Measurements from ENCODE around the gene KIAA1671. TPM values are rescaled to one million over a fixed set of nuclear protein-coding genes. Genes with fewer than 3 reads are reported as not detected.

The KIAA1671 gene
- total RNA-seq, 1 donor from 2014 or later, result 46.7 TPM

DNA sequence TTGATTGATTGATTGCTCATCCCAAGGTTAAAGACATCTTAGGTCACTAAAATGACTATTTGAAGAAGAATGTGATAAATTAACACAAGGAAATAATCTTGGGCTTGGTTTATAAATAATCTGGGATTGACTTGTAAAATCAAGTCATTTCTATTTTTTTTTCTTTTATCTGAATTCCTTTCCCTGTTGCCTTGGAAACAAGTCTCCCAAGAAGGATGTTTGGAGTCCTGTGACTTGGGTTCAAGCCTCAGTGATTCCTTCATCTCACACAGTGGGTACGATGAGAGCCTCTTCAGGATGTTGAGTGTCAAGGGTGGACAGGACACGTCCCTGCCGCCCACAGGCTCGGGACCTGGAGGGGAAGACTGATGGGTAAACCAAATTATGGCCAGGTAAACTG, 149.0 kb downstream of the KIAA1671 start:
- ATAC-seq, result no peak
- H3K9me3 ChIP-seq, result no peaks in the 10 kb centered on the region
- no peak overlapping the region for H3K4me3 ChIP-seq
- H3K4me1 ChIP-seq, result no peaks in the 10 kb centered on the region
- no peak for DNase-seq
- H3K27me3 ChIP-seq, result no peaks in the 10 kb centered on the region
- intact Hi-C loops (cut with DNase I), result no loop called here
- H3K36me3 ChIP-seq, result no peaks in the 10 kb centered on the region
- H3K27ac ChIP-seq, result no peak overlapping the region
- TF ChIP-seq, protein P1, sequence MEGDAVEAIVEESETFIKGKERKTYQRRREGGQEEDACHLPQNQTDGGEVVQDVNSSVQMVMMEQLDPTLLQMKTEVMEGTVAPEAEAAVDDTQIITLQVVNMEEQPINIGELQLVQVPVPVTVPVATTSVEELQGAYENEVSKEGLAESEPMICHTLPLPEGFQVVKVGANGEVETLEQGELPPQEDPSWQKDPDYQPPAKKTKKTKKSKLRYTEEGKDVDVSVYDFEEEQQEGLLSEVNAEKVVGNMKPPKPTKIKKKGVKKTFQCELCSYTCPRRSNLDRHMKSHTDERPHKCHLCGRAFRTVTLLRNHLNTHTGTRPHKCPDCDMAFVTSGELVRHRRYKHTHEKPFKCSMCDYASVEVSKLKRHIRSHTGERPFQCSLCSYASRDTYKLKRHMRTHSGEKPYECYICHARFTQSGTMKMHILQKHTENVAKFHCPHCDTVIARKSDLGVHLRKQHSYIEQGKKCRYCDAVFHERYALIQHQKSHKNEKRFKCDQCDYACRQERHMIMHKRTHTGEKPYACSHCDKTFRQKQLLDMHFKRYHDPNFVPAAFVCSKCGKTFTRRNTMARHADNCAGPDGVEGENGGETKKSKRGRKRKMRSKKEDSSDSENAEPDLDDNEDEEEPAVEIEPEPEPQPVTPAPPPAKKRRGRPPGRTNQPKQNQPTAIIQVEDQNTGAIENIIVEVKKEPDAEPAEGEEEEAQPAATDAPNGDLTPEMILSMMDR (IDR thresholded peaks at IDR 0.05), result no peak

DNA sequence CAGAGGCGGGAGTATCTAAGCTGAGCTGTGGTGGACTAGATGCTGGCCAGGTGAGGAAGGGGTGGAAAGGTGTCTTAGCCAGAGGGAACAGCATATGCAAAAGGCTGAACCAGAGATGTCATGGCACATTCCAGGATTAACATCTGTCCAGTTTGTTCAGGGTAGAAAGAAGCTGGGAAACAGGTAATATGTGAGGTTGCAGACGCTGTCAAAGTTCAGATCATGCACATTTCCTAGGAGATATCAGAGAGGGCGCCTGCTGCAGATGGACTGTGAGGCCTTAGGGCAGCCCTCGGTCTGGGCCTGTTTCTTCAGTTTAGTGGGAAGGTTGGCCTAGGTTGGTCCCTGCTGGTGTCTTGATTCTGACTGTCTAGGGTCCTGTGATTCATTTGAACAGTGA, 149.5 kb downstream of the KIAA1671 start:
- H3K4me3 ChIP-seq, result no peak overlapping the region
- no peak for ATAC-seq
- H3K9me3 ChIP-seq, result no peaks in the 10 kb centered on the region
- H3K27me3 ChIP-seq, result no peaks in the 10 kb centered on the region
- no peaks in the 10 kb centered on the region for H3K4me1 ChIP-seq
- TF ChIP-seq, protein P1 (IDR thresholded peaks at IDR 0.05), result no peak
- DNase-seq, result no peak
- intact Hi-C loops (cut with DNase I), result no loop called here
- H3K27ac ChIP-seq, result no peak overlapping the region
- no peaks in the 10 kb centered on the region for H3K36me3 ChIP-seq

DNA sequence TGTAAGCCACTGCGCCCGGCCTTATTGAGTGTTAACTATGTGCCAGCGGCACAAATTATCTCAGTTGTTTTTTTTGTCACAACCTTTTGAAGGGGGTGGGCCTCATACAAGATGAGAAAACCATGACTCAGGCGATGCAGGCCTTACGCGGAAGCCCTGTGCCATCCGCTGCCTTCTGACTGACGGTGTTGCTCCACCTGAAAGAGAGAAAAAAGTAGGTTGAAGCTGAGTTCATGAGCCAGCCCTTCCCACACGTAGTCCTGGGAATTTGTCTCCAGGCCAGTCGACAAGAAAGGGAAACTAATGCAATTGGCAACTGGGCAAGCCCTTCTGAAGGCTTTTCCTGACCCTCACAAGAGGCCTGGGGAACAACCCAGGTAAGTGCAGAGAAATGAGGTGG, 150.2 kb downstream of the KIAA1671 start:
- TF ChIP-seq, protein P1 (IDR thresholded peaks at IDR 0.05), result no peak
- Histone ChIP-seq H3K27ac (no peak overlapping the region), H3K4me3 (no peak overlapping the region), H3K4me1 (no peaks in the 10 kb centered on the region), H3K9me3 (no peaks in the 10 kb centered on the region), H3K36me3 (no peaks in the 10 kb centered on the region), H3K27me3 (no peaks in the 10 kb centered on the region)
- intact Hi-C loops (cut with DNase I), result no loop called here
- DNase-seq (no peak), ATAC-seq (no peak)

DNA sequence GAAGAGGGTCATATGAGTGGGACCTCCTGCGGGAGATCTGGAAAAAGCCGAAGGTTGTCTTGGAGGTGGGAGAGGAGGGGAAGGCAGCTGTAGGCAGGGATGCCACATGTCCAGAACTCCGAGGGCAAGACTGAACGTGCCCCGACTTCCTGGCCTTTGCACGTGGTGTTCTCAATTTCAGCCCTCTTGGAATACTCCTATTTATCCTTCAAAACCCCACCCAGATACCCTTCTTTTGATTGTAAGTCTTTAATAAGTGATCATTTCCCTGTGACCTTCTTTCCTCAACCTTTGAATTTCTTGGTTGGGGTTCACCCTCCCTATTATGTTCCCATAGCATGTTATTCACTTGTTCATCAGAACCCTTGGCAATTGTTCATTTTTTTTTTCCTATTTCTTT, 151.9 kb downstream of the KIAA1671 start:
- no peak overlapping the region for H3K4me3 ChIP-seq
- H3K27me3 ChIP-seq, result no peaks in the 10 kb centered on the region
- H3K36me3 ChIP-seq, result no peaks in the 10 kb centered on the region
- intact Hi-C loops (cut with DNase I), result no loop called here
- TF ChIP-seq, protein P1 (IDR thresholded peaks at IDR 0.05), result no peak
- DNase-seq (no peak), ATAC-seq (no peak)
- H3K27ac ChIP-seq, result no peak overlapping the region
- H3K4me1 ChIP-seq, result no peaks in the 10 kb centered on the region
- no peaks in the 10 kb centered on the region for H3K9me3 ChIP-seq

DNA sequence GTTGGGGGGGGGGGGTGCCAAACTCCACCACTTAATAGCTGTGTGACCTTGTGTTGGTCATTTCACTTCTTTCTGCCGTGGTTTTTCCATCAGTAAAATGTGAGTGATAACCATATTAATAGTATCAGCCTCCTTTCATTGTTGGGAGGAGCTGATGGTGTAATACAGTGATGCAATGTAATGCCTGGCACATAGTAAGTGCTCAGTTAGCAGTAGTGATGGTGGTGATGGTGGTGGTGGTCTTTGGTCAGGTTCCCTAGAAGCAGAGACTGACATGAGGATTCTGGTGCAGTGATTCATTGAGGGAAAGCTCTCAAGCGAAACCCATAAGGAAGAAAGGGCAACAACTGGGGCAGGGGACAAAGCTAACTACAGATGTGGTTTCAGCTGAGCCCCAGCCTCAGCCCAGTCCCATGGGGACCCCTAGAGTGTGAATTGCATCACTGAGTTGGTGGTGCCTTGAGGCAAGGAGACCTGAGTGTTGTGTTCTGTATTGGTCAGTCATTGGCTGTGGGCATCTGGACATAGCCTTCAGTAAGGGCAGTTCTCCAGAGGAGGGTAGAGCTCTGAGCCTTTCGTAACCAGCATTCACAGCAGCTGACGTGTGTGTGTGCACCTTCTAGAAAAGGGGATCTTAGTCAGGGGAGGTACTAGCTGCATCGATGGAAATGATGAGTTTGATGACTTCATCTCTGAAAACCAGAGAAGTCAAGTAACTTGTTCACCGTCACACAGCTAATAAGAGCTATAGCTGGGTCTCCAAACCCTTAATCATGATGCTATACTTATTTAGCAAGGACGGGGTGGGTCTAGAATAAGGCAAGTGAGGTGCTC, 153.5 kb downstream of the KIAA1671 start:
- Histone ChIP-seq H3K27ac (no peak overlapping the region), H3K9me3 (no peaks in the 10 kb centered on the region), H3K27me3 (no peaks in the 10 kb centered on the region), H3K4me1 (no peaks in the 10 kb centered on the region), H3K36me3 (no peaks in the 10 kb centered on the region), H3K4me3 (no peak overlapping the region)
- TF ChIP-seq, protein P1 (IDR thresholded peaks at IDR 0.05), result no peak
- intact Hi-C loops (cut with DNase I), result no loop called here
- DNase-seq (no peak), ATAC-seq (no peak)
